Neural progenitor cell (in vitro differentiated cells): ENCODE results near the gene RND3. TPM values are rescaled to one million over a fixed set of nuclear protein-coding genes. Genes with fewer than 3 reads are reported as not detected.
A peak's percentile ranks its signal among the peaks of the same experiment; 100 is the strongest.

Experiments
- DNase-seq: peaks from one replicate; pipeline ENCODE4 v3.0.0-alpha.2; 2016; ENCODE audit warnings: low spot score
- H2AFZ ChIP-seq: fragments of 200-600 bp; sonication (generic); replicated peaks from 2 replicates; pipeline ENCODE4 v1.6.1; 2016; ENCODE audit warnings: antibody characterized with exemption
- H3F3A ChIP-seq: fragments of 200-600 bp; sonication (generic); 2 replicates; pipeline ENCODE4 v1.6.1; 2016; ENCODE audit warnings: antibody characterized with exemption, low read depth
- H3K27ac ChIP-seq: fragments of 200-600 bp; sonication (generic); 2 replicates; pipeline ENCODE4 v1.5.1; 2016; ENCODE audit warnings: mild to moderate bottlenecking
- H3K27me3 ChIP-seq: fragments of 200-600 bp; sonication (generic); 2 replicates; pipeline ENCODE4 v1.6.1; 2016; ENCODE audit warnings: mild to moderate bottlenecking, moderate library complexity
- H3K36me3 ChIP-seq: fragments of 200-600 bp; sonication (generic); 2 replicates; pipeline ENCODE4 v1.5.1; 2016
- H3K4me1 ChIP-seq: fragments of 200-600 bp; sonication (generic); 2 replicates; pipeline ENCODE4 v1.6.1; 2016; ENCODE audit warnings: mixed run types
- H3K4me2 ChIP-seq: fragments of 200-600 bp; sonication (generic); 2 replicates; pipeline ENCODE4 v1.6.1; 2016
- H3K4me3 ChIP-seq: fragments of 200-600 bp; sonication (generic); 2 replicates; pipeline ENCODE4 v1.5.1; 2016
- H3K79me2 ChIP-seq: fragments of 200-600 bp; sonication (generic); 2 replicates; pipeline ENCODE4 v1.6.1; 2016; ENCODE audit warnings: low read depth
- H3K9ac ChIP-seq: fragments of 200-600 bp; sonication (generic); 2 replicates; pipeline ENCODE4 v1.6.1; 2016
- H3K9me3 ChIP-seq: fragments of 200-600 bp; sonication (generic); 2 replicates; pipeline ENCODE4 v1.5.1; 2016; ENCODE audit warnings: low read depth
- H4K20me1 ChIP-seq: fragments of 200-600 bp; sonication (generic); 2 replicates; pipeline ENCODE4 v1.6.1; 2016; ENCODE audit warnings: low read depth
- H3K27ac Mint-ChIP-seq: 3 replicates; pipeline ENCODE4 v1.8.0; 2021; ENCODE audit warnings: mixed read lengths
- H3K27me3 Mint-ChIP-seq: 2 replicates; pipeline ENCODE4 v1.8.0; 2022; ENCODE audit warnings: low read depth, mild to moderate bottlenecking, inconsistent platforms, moderate library complexity, mixed read lengths; ENCODE audit not compliant: insufficient read depth
- H3K36me3 Mint-ChIP-seq: 3 replicates; pipeline ENCODE4 v1.8.0; 2021; ENCODE audit warnings: mixed read lengths
- H3K4me1 Mint-ChIP-seq: 3 replicates; pipeline ENCODE4 v1.8.0; 2021; ENCODE audit warnings: mixed read lengths
- H3K4me3 Mint-ChIP-seq: 3 replicates; pipeline ENCODE4 v1.8.0; 2021; ENCODE audit warnings: mild to moderate bottlenecking, moderate library complexity, mixed read lengths
- H3K9me3 Mint-ChIP-seq: 3 replicates; pipeline ENCODE4 v1.8.0; 2020; ENCODE audit warnings: mixed read lengths
- CTCF ChIP-seq: fragments of 200-600 bp; sonication (generic); IDR thresholded peaks from 2 replicates; pipeline ENCODE4 v1.5.1; 2017; ENCODE audit warnings: antibody characterized with exemption, mild to moderate bottlenecking
- EZH2 ChIP-seq: fragments of 200-600 bp; sonication (generic); IDR thresholded peaks from 2 replicates; pipeline ENCODE4 v1.6.1; 2017; ENCODE audit warnings: antibody characterized with exemption, mild to moderate bottlenecking, moderate library complexity
- EZH2phosphoT487 ChIP-seq: fragments of 200-600 bp; sonication (generic); IDR thresholded peaks from 2 replicates; pipeline ENCODE4 v1.6.1; 2017; ENCODE audit warnings: antibody characterized with exemption
- total RNA-seq: library from RNA; depleted of rRNA; stranded (reverse); fragments of >200 nt; gene quantifications from 2 replicates; pipeline ENCODE4 v1.2.3, GENCODE V29; 2015; ENCODE audit warnings: low replicate concordance

The RND3 gene
- total RNA-seq, 1 donor from 2014 or later, result 4.0 TPM

GRCh38 chr2:150528861-150529801, 41.7 kb upstream of the RND3 start:
- Histone ChIP-seq H2AFZ (peak overlapping the region; percentile 3), H3F3A (no peaks in the 10 kb centered on the region), H3K9ac (no peak overlapping the region), H3K27ac (no peak overlapping the region), H3K79me2 (no peaks in the 10 kb centered on the region), H3K4me1 (no peaks in the 10 kb centered on the region), H3K36me3 (no peaks in the 10 kb centered on the region), H3K4me2 (no peak overlapping the region), H3K27me3 (no peaks in the 10 kb centered on the region), H4K20me1 (no peaks in the 10 kb centered on the region), H3K4me3 (no peak overlapping the region), H3K9me3 (no peaks in the 10 kb centered on the region)
- TF ChIP-seq EZH2, result no peak
- TF ChIP-seq CTCF, result no peak
- peak overlapping the region; percentile 69 for H3K27ac Mint-ChIP-seq
- H3K4me1 Mint-ChIP-seq, result peaks cover 21% of the 10 kb centered on the region
- DNase-seq, result peak; percentile 6
- no peaks in the 10 kb centered on the region for H3K36me3 Mint-ChIP-seq
- H3K27me3 Mint-ChIP-seq, result peaks cover 2% of the 10 kb centered on the region
- peaks cover 11% of the 10 kb centered on the region for H3K9me3 Mint-ChIP-seq
- no peak overlapping the region for H3K4me3 Mint-ChIP-seq

GRCh38 chr2:150526827-150527226, 39.4 kb upstream of the RND3 start:
- no peaks in the 10 kb centered on the region for H3K4me1 ChIP-seq
- H2AFZ ChIP-seq, result no peak overlapping the region
- H3K79me2 ChIP-seq, result no peaks in the 10 kb centered on the region
- Mint-ChIP-seq H3K36me3 (peaks cover 4% of the 10 kb centered on the region), H3K9me3 (peaks cover 21% of the 10 kb centered on the region), H3K4me1 (peaks cover 21% of the 10 kb centered on the region), H3K27me3 (peaks cover 2% of the 10 kb centered on the region), H3K4me3 (no peak overlapping the region), H3K27ac (no peak overlapping the region)
- no peaks in the 10 kb centered on the region for H3K27me3 ChIP-seq
- H3K27ac ChIP-seq, result no peak overlapping the region
- H3F3A ChIP-seq, result no peaks in the 10 kb centered on the region
- no peak for DNase-seq
- H3K9ac ChIP-seq, result no peak overlapping the region
- no peaks in the 10 kb centered on the region for H4K20me1 ChIP-seq
- H3K4me2 ChIP-seq, result no peak overlapping the region
- H3K4me3 ChIP-seq, result no peak overlapping the region
- H3K36me3 ChIP-seq, result no peaks in the 10 kb centered on the region
- TF ChIP-seq EZH2 (no peak), CTCF (no peak), EZH2phosphoT487 (no peak)
- no peaks in the 10 kb centered on the region for H3K9me3 ChIP-seq

- Histone ChIP-seq H3K79me2 (no peaks in the 10 kb centered on the region), H3K4me1 (no peaks in the 10 kb centered on the region), H3K27ac (no peak overlapping the region), H3K27me3 (no peaks in the 10 kb centered on the region), H4K20me1 (no peaks in the 10 kb centered on the region), H2AFZ (no peak overlapping the region), H3K4me3 (no peak overlapping the region), H3K4me2 (no peak overlapping the region), H3K9me3 (no peaks in the 10 kb centered on the region), H3K36me3 (no peaks in the 10 kb centered on the region), H3F3A (no peaks in the 10 kb centered on the region), H3K9ac (no peak overlapping the region)
- H3K4me3 Mint-ChIP-seq, result no peak overlapping the region
- H3K36me3 Mint-ChIP-seq, result peaks cover 4% of the 10 kb centered on the region
- DNase-seq, result no peak
- peaks cover 21% of the 10 kb centered on the region for H3K4me1 Mint-ChIP-seq
- peaks cover 21% of the 10 kb centered on the region for H3K9me3 Mint-ChIP-seq
- H3K27ac Mint-ChIP-seq, result peak overlapping the region; percentile 50
- TF ChIP-seq CTCF (no peak), EZH2 (no peak), EZH2phosphoT487 (no peak)
- H3K27me3 Mint-ChIP-seq, result peaks cover 2% of the 10 kb centered on the region
These were observed 38.5 kb upstream of the RND3 start for GRCh38 chr2:150526006-150526405.
